GM23248 (cell line): ENCODE results near the gene SMYD4. TPM values are rescaled to one million over a fixed set of nuclear protein-coding genes. Genes with fewer than 3 reads are reported as not detected.

Experiments
- DNase-seq: peaks from one replicate; pipeline ENCODE4 v3.0.0-alpha.2; 2015
- H2AFZ ChIP-seq: fragments of 200-600 bp; sonication (generic); 2 replicates; pipeline ENCODE4 v1.6.1; 2016; ENCODE audit warnings: antibody characterized with exemption
- H3F3A ChIP-seq: fragments of 200-600 bp; sonication (generic); 2 replicates; pipeline ENCODE4 v1.6.1; 2016; ENCODE audit warnings: mild to moderate bottlenecking, antibody characterized with exemption, mixed run types; ENCODE audit not compliant: insufficient read depth
- H3K27ac ChIP-seq: fragments of 200-600 bp; sonication (generic); 2 replicates; pipeline ENCODE4 v1.5.1; 2016; ENCODE audit warnings: mild to moderate bottlenecking
- H3K27me3 ChIP-seq: fragments of 200-600 bp; sonication (generic); replicated peaks from 2 replicates; pipeline ENCODE4 v1.6.1; 2016; ENCODE audit warnings: mild to moderate bottlenecking; ENCODE audit not compliant: insufficient read depth
- H3K36me3 ChIP-seq: fragments of 200-600 bp; sonication (generic); 2 replicates; pipeline ENCODE4 v1.6.1; 2016; ENCODE audit warnings: low read depth, mild to moderate bottlenecking
- H3K4me1 ChIP-seq: fragments of 200-600 bp; sonication (generic); 2 replicates; pipeline ENCODE4 v1.6.1; 2016; ENCODE audit warnings: mild to moderate bottlenecking; ENCODE audit not compliant: insufficient read depth
- H3K4me2 ChIP-seq: fragments of 200-600 bp; sonication (generic); one replicate; pipeline ENCODE4 v1.6.1; 2016; ENCODE audit warnings: mild to moderate bottlenecking; ENCODE audit not compliant: unreplicated experiment
- H3K4me3 ChIP-seq: fragments of 200-600 bp; sonication (generic); 2 replicates; pipeline ENCODE4 v1.5.1; 2016; ENCODE audit warnings: mild to moderate bottlenecking
- H3K79me2 ChIP-seq: fragments of 200-600 bp; sonication (generic); 2 replicates; pipeline ENCODE4 v1.6.1; 2016; ENCODE audit warnings: mild to moderate bottlenecking; ENCODE audit not compliant: insufficient read depth
- H3K9ac ChIP-seq: fragments of 200-600 bp; sonication (generic); 2 replicates; pipeline ENCODE4 v1.6.1; 2016; ENCODE audit warnings: mild to moderate bottlenecking
- H3K9me2 ChIP-seq: fragments of 200-600 bp; sonication (generic); 2 replicates; pipeline ENCODE4 v1.6.1; 2016; ENCODE audit warnings: mixed run types, mild to moderate bottlenecking, moderate library complexity; ENCODE audit not compliant: insufficient read depth
- H3K9me3 ChIP-seq: fragments of 200-600 bp; sonication (generic); one replicate; pipeline ENCODE4 v1.6.1; 2017; ENCODE audit warnings: low read depth
- H4K20me1 ChIP-seq: fragments of 200-600 bp; sonication (generic); 2 replicates; pipeline ENCODE4 v1.6.0; 2016; ENCODE audit not compliant: insufficient read depth
- EZH2 ChIP-seq: fragments of 200-600 bp; sonication (generic); IDR thresholded peaks from 2 replicates; pipeline ENCODE4 v1.6.1; 2018; ENCODE audit warnings: antibody characterized with exemption, mild to moderate bottlenecking; ENCODE audit not compliant: insufficient read depth, poor library complexity, severe bottlenecking
- EZH2phosphoT487 ChIP-seq: fragments of 200-600 bp; sonication (generic); IDR thresholded peaks from 2 replicates; pipeline ENCODE4 v1.6.1; 2018; ENCODE audit warnings: antibody characterized with exemption, moderate library complexity, mild to moderate bottlenecking, low read depth; ENCODE audit not compliant: insufficient read depth
- WGBS, 2 experiments: methylation state at CpG; one replicate each; pipeline ENCODE4 v1.1.6; 2015 to 2017; ENCODE audit warnings: low lambda C conversion rate in 2 of 2, low coverage in 1 of 2; ENCODE audit errors: missing lambda C conversion rate in 2 of 2; 5-methylcytosine and 5-hydroxymethylcytosine counted together
- in situ Hi-C: fragments of 300-500 bp; cut with MboI; formaldehyde crosslinking; loops from 2 replicates; pipeline ENCODE4 v1.15.0; 2020
- polyA plus RNA-seq: library from polyadenylated mRNA; unstranded; fragments of >200 nt; fragmentation: Nextera tagmentation; extraction: Ambion mirVana; gene quantifications from 2 replicates; pipeline ENCODE4 v1.2.1, GENCODE V29; 2016
- total RNA-seq: library from RNA; depleted of rRNA; stranded (reverse); fragments of >200 nt; shearing (Covaris generic); gene quantifications from 2 replicates; pipeline ENCODE4 v1.2.3, GENCODE V29; 2014

Gene SMYD4
- total and polyA plus RNA-seq, 2 experiments from 2014 or later: 3.6 to 7.5 TPM

DNA sequence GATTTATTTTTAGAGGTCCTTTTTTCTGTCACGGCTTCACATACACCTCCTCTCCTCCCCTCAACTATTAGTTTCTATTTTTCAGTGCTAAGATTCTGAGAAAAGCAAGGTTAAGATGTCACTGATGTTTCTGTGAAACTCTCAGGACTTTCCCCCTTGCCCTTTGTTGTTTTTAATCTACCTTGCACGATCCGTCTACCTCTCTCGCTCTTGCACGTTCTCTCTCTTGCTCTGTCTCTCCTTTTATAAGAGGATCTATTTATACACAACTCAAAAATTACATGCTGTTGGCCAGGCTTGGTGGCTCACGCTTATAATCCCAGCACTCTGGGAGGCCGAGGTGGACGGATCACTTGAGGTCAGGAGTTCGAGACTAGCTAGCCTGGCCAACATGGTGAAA lies 43.7 kb upstream of the SMYD4 start:
- Histone ChIP-seq H3K79me2 (no peaks in the 10 kb centered on the region), H3K27me3 (no peaks in the 10 kb centered on the region), H3K36me3 (peaks cover 18% of the 10 kb centered on the region; the same call in 1 of the 2 replicates), H3K9me3 (no peaks in the 10 kb centered on the region), H3K4me1 (no peaks in the 10 kb centered on the region), H3K4me3 (no peak overlapping the region), H3K9ac (no peak overlapping the region), H2AFZ (no peak overlapping the region), H3K9me2 (no peaks in the 10 kb centered on the region), H3F3A (no peaks in the 10 kb centered on the region), H3K4me2 (no peak overlapping the region), H3K27ac (no peak overlapping the region), H4K20me1 (no peaks in the 10 kb centered on the region)
- in situ Hi-C loops: no loop called here
- TF ChIP-seq EZH2phosphoT487: no peak
- no peak for TF ChIP-seq EZH2
- no peak for DNase-seq
- WGBS, 2 experiments: 96 to 97% methylated on average over 9 of the region's 9 CpGs

DNA sequence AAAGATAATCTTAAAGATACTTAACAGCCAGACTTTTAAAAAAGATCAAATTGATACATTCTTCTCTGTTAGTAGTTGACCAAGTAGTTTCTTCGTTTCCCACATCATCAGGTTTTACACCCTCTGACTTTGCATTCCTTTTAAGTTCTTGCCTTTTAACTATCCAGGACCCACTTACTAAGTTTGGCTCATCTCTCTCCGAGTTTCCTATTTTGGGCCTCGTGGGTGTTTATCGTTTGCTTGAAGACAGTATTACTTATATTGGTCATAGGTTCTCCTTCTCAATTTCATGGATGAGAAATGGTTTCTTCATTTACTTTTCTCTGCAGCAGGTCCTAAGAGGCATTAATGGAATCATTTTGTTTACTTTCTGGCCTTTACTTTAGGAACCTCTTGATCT lies 43.3 kb upstream of the SMYD4 start:
- Histone ChIP-seq H3K4me2 (no peak overlapping the region), H3K9ac (no peak overlapping the region), H3K9me2 (no peaks in the 10 kb centered on the region), H2AFZ (no peak overlapping the region), H3F3A (no peaks in the 10 kb centered on the region), H3K9me3 (no peaks in the 10 kb centered on the region), H4K20me1 (no peaks in the 10 kb centered on the region), H3K27me3 (no peaks in the 10 kb centered on the region), H3K27ac (no peak overlapping the region), H3K4me1 (no peaks in the 10 kb centered on the region), H3K36me3 (peaks cover 18% of the 10 kb centered on the region; the same call in 1 of the 2 replicates), H3K79me2 (no peaks in the 10 kb centered on the region), H3K4me3 (no peak overlapping the region)
- DNase-seq: no peak
- in situ Hi-C loops: no loop called here
- no peak for TF ChIP-seq EZH2phosphoT487
- no peak for TF ChIP-seq EZH2
- 88 to 92% methylated on average over 4 of the region's 4 CpGs for WGBS, 2 experiments

DNA sequence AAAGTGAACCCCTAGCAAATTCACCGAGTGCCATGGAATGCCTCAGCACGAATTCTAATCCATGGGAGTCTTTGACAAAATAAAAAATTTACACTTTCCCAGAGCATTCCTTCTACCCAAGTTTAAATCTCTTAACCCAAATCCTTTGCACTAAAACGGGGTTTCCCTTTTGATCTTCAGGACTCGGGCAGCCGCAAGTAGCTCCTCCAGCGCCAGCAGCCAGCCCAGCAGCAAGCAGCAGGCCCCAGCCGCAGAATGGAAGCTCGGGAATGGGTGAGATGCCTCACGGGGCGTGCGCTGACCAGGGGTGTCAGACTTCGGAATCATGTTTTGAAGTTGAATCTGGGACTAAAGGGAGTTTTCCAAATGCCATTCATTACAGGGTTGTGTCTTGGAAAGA lies 42.6 kb upstream of the SMYD4 start:
- H3K27me3 ChIP-seq: no peaks in the 10 kb centered on the region
- H4K20me1 ChIP-seq: no peaks in the 10 kb centered on the region
- no peaks in the 10 kb centered on the region for H3K9me3 ChIP-seq
- H3K4me1 ChIP-seq: no peaks in the 10 kb centered on the region
- no peak overlapping the region for H3K27ac ChIP-seq
- H3K4me3 ChIP-seq: no peak overlapping the region
- H3K79me2 ChIP-seq: no peaks in the 10 kb centered on the region
- no peak overlapping the region for H3K9ac ChIP-seq
- no peak overlapping the region for H2AFZ ChIP-seq
- in situ Hi-C loops: no loop called here
- no peaks in the 10 kb centered on the region for H3F3A ChIP-seq
- TF ChIP-seq EZH2 (no peak), EZH2phosphoT487 (no peak)
- DNase-seq: no peak
- no peak overlapping the region for H3K4me2 ChIP-seq
- H3K9me2 ChIP-seq: no peaks in the 10 kb centered on the region
- H3K36me3 ChIP-seq: peaks cover 15% of the 10 kb centered on the region; the same call in 1 of the 2 replicates
- WGBS, 2 experiments: 89 to 91% methylated on average over 12 of the region's 12 CpGs

DNA sequence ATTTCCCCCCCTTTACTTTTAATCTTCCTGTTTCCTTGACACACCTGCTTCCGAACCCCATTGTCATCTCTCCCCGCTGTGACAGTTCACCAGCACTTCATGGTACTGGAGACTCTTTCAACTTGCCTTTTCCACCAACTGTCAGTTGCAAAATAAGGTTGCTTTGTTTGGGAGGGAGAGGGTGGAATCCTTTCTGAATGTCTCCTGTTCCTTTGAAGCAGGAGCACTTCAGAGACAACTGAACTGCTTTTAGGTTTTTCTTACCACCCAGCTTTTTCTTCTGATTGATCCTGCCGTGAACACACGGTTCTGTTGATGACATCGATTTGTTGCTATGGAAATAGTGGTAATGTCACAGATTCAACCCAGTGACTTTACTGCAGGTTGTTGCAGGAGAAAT lies 42.1 kb upstream of the SMYD4 start:
- no peaks in the 10 kb centered on the region for H3K4me1 ChIP-seq
- in situ Hi-C loops: no loop called here
- TF ChIP-seq EZH2 (no peak), EZH2phosphoT487 (no peak)
- H3K9me3 ChIP-seq: no peaks in the 10 kb centered on the region
- no peak for DNase-seq
- no peak overlapping the region for H2AFZ ChIP-seq
- WGBS, 2 experiments: 68 to 73% methylated on average over 5 of the region's 5 CpGs
- no peaks in the 10 kb centered on the region for H3K9me2 ChIP-seq
- H3K79me2 ChIP-seq: no peaks in the 10 kb centered on the region
- H3K27ac ChIP-seq: no peak overlapping the region
- no peak overlapping the region for H3K4me3 ChIP-seq
- H3F3A ChIP-seq: no peaks in the 10 kb centered on the region
- H4K20me1 ChIP-seq: no peaks in the 10 kb centered on the region
- no peak overlapping the region for H3K9ac ChIP-seq
- H3K4me2 ChIP-seq: no peak overlapping the region
- no peaks in the 10 kb centered on the region for H3K27me3 ChIP-seq
- H3K36me3 ChIP-seq: peaks cover 10% of the 10 kb centered on the region; the same call in 1 of the 2 replicates

DNA sequence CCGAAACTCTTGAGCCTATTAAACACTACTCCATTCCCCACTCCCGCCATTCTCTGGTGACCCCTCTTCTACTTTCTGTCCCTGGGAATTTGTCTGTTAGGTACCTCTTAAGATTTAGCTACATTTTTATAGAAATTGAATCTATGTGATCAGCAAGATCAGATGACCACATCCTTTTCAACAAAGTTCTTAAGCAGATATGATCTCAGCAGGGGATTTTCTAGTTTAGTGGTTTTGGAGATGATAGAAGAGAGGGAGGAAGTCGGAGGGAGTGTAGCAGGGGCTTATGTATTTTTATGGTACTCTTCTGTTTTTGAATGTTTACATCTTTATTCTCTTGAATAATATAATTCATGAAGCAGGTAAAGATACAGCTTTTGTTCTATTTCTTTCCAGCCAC lies 40.9 kb upstream of the SMYD4 start:
- TF ChIP-seq EZH2phosphoT487 (no peak), EZH2 (no peak)
- Histone ChIP-seq H3K27me3 (no peaks in the 10 kb centered on the region), H3F3A (no peaks in the 10 kb centered on the region), H4K20me1 (no peaks in the 10 kb centered on the region), H3K4me3 (no peak overlapping the region), H3K9ac (no peak overlapping the region), H3K36me3 (peaks cover under 1% of the 10 kb centered on the region; the same call in 1 of the 2 replicates), H3K79me2 (no peaks in the 10 kb centered on the region), H3K9me2 (no peaks in the 10 kb centered on the region), H3K27ac (no peak overlapping the region), H3K4me1 (no peaks in the 10 kb centered on the region), H2AFZ (no peak overlapping the region), H3K4me2 (no peak overlapping the region), H3K9me3 (no peaks in the 10 kb centered on the region)
- 79 to 85% methylated on average over 3 of the region's 3 CpGs for WGBS, 2 experiments
- in situ Hi-C loops: no loop called here
- no peak for DNase-seq
